GDM1 (cell line): ENCODE measurements around the gene GNAZ.

Experiments
- DNase-seq: peaks from one replicate; lab custom pipeline; 2025; lab: John Stamatoyannopoulos, UW

The GNAZ gene

DNA sequence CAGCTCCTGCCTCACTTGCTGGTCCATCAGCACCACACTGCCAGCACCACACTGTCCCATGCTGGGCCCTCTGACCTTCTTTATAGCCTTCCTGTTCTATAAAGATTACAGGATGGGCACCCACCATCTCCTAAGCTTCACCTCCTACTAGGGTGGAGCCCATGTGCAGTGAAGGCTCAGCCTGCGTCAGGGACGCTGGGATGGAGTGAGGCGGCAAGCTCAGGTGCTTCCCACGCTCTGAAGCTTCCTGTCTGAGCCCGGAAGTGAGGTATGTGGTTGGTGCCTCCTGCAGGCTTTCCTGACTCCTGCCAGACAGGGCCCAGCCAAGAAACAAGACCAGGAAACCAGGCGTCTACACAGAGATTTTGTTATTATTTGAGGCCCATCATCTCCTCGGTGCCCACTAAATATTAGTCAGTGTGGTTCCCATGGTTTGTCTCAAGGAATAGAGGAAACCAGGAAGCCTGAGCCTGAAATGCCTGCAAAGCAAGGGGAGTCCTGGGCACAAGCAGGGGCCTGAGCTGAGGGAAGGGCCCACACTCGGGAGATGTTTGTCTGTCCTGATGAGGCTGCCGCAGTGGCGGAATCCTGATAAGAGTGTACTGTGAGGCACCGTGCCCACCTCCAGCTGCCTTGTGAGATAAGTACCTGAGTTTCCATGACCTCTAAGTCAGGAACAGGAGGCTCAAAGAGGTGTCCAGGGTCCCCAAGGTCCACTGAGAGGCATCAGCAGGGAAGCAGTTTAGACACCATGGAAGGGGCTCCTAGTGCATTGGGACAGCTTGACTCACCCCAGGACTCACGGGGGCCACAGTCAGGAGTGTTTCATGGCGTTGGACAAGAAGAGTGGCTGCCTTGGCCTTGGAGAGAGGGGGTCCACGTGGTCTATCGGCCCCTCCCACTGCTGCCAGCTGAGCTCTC is 49.4 kb downstream of the GNAZ start:
- no peak for DNase-seq

DNA sequence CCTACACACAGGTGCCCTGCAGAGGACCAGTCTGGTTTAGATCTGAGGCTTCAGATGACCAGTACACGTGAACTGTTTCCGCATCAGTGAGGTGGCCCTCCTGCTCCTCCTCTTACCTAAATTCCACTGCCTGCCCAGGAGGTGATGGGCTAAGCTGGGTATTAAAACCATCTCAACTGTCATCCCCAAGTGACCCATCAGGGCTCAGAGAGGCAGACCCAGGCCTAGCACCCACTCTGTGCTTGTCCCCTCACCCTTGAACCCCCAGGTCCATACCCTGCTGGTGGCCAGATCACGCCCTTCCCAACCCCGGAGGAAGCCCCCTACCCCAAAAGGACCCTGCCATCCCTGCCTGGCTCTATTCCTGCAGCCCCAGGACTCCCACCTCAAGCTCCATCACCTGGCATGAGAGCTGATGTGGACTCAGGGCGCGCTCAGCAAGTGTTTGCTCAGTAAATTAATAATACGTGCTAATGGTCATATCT is 50.1 kb downstream of the GNAZ start:
- no peak for DNase-seq

DNA sequence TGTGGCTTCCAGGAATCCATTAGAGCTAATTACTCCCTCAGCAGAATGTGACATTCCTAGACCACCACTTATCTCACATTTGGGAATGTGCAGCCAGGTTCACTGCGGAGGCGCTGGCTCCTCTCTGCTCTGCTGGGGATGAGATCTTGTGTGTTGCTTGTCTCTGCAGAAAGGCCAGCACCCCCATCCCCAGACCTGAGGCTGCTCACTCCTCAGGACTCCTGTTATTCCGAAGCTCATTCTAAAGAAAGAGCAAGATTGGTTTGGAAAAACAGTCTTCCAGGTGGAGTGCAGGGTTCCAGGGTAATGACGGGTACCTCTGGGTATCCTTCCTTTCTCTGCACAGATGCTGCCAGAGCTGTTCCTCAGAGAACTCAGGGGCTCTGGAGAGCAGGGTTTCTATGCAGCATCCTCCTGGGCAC is 50.7 kb downstream of the GNAZ start:
- no peak for DNase-seq

GRCh38 chr22:23121424-23121823 is 51.1 kb downstream of the GNAZ start:
- no peak for DNase-seq

DNA sequence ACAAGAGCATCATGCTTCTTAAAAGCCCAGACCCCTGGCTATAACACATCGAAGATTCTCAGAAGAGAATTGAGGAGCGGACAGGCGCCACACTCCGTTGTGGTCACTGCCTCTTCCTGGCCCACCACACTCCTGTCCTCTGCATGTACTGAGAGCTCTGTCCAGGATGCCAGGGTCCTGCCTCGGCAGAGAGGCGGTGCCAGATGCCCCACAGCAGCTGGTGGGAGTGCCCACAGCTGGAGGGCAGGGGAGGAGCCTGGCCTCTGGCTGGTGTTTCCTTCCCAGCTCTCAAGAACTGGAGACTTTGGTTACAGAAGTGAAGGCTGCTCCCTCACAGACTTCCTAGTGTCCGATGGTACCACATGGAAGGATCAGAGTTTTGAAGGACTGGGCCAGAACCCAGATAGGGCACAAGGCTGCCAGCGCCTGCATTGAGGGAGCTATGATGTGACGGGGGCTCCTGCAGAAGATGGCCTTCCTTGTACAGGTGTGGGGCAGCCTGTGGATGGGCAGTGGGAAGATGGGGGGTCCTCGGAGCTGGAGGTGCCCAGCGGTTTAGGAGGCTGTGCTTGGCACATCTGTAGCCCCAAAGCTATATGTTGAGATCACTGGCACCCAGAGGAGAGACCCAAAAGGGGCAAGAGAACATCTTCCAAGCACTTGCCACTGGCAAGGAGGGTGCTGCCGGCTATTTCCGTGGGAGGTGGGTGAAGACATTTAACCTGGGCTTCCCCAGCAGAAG is 52.1 kb downstream of the GNAZ start:
- DNase-seq: no peak

DNA sequence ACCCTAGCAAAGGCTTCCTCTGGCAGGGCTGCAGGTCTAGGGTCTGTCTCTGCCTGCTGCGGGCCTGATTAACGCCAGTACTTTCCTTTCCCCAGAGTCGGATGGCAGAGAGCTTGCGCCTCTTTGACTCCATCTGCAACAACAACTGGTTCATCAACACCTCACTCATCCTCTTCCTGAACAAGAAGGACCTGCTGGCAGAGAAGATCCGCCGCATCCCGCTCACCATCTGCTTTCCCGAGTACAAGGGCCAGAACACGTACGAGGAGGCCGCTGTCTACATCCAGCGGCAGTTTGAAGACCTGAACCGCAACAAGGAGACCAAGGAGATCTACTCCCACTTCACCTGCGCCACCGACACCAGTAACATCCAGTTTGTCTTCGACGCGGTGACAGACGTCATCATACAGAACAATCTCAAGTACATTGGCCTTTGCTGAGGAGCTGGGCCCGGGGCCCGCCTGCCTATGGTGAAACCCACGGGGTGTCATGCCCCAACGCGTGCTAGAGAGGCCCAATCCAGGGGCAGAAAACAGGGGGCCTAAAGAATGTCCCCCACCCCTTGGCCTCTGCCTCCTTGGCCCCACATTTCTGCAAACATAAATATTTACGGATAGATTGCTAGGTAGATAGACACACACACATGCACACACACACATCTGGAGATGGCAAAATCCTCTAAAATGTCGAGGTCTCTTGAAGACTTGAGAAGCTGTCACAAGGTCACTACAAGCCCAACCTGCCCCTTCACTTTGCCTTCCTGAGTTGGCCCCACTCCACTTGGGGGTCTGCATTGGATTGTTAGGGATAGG is 52.9 kb downstream of the GNAZ start:
- no peak for DNase-seq

DNA sequence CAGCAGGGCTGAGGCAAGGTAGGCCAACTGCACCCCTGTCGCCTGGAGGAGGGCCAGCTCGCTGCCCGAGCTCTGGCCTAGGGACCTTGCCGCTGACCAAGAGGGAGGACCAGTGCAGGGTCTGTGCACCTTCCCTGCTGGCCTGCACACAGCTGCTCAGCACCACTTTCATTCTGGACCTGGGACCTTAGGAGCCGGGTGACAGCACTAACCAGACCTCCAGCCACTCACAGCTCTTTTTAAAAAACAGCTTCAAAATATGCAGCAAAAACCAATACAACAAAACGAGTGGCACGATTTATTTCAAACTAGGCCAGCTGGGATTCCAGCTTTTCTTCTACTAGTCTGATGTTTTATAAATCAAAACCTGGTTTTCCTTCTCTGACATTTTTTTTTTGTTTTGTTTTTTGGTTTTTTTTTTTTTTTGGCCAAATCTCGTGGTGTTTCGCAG is 53.5 kb downstream of the GNAZ start:
- DNase-seq: no peak

- DNase-seq: no peak
Measured at GRCh38 chr22:23124611-23125511, 54.5 kb downstream of the GNAZ start.

DNA sequence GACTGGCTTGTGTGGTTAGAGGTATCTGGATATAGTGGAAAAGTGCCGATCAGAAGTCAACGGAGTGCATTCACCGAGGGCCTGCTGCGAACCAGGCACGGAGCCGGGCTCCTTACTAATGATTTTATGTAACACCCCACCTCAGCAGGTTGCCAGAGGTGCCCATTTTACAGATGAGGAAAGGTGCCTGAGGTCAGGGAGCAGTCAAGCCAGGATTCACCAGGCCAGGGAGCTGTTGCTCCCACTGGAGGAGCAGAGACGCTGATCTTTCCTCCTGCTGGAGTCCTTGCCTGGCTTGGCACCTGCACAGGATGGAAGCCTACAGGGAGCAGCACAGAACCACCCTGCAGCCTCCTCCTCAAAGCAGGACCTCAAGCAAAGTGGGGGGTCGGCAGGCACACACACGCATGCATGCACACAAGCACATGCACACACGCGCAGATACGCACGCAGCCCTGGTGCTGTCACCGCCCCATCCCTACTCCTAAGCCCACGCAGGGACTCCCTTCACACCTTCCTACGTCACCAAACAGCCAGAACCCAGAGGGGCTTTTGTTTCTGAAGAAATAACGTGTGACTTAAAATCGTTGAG is 55.3 kb downstream of the GNAZ start:
- no peak for DNase-seq

DNA sequence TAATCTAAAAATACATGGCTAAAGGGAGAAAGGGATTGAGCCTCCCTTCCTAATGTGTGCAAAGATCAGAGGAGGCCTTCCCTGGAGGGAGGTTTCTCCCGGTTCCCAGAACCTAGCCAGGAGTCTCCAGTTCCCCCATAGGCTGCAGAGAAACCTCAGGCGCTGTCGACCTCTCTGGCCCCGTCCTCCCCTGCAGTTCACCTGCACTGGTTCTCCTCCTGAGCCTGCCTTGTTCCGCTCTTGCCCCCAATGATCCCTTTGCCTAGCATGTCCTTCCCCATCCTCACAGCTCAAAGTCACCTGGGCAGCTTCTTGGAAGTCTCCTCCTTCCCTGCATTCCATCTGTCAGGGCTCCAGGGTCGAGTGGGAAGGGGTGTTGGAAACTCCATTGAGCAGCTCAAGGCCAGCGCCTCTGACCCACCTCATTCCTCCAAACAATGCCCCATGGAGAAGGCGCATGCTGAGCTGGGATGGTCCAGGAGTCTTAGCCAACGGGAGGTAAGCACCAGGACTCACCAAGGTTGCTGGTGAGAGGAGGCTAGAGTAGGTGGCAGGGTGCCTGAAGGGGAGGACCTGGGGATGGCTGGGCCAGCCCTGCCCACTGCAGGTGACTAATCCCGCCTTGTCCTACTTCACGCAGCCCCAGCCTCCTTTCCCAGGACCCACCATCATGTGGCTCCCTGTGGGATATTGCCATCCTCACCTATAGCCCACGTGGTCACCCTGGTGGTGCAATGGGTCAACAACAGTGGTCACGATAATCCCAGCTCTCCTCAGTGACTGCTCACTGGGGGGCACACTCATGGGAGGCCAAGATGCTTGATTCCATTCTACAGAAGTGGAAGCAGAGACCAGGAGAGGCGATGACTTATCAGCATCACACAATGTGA is 56.1 kb downstream of the GNAZ start:
- no peak for DNase-seq

DNA sequence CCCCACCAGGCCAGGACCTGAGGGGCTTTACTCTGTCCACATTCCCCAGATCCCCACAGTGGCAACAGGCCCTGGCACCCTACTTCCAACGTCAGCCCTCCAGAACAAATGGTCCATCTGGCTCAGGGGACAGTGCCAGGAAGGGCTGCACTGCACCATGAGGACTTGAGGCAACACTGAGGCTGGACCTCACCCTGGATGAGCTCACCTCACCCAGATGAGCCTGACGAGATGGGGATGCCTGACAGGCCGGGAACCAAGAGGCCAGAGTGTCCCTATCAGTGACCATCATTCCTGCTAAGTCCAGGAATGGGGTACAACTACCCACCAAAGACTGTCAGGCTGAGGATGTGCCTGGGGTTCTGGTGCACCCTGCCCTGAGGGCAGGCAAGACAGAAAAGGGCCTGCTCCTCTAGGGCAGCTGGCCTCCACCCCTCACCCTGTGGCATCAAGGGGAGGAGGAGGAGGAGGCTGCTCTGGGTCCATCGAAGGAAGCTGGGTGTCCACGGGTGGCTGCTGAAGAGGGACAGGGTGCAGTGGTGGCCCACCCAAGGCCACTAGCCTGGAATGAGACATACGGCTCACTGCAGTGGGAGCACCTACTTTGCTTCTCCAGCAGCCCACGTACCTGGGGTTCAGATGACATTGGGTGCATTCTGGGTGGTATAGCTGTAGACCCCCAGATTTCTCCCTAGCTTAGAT is 56.9 kb downstream of the GNAZ start:
- DNase-seq: no peak

GRCh38 chr22:23127788-23128187 is 57.5 kb downstream of the GNAZ start:
- no peak for DNase-seq

DNA sequence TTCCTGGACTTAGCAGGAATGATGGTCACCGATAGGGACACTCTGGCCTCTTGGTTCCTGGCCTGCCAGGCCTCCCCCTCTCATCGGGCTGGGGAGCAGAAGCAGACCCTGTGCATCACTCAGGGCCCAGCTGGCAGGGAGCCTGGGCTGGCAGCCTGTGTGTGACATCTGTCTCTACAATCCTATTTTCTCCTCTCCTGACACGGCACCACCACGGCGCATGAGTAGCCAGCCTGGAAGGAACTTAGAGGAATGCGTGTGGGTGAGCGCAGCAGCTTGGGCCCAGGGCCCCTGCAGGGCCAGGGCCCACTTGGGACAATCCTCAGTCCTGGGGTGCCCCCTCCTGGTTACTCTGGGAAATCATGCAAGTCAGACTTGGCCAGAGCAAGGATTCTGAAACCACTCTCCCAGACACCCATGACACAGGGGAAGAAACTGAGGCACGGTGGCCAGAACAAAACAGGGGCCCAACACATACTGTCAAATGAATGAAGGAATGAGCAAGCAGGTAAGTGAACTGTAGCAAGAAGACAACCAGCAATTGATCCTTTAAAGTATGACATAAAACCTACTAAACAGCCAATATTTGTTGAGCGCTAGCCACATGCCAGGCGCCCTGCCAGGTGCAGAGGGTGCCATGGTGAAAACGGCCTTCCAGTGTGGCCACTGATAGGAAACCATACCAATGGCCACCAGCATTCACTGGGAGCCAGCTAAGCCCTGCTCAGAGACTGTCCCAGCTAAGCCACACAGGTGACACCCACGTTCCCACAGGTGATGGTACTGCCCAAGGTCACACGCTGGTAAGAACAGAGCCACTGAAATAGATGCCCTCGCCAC is 58.2 kb downstream of the GNAZ start:
- peak; percentile 46 for DNase-seq

DNA sequence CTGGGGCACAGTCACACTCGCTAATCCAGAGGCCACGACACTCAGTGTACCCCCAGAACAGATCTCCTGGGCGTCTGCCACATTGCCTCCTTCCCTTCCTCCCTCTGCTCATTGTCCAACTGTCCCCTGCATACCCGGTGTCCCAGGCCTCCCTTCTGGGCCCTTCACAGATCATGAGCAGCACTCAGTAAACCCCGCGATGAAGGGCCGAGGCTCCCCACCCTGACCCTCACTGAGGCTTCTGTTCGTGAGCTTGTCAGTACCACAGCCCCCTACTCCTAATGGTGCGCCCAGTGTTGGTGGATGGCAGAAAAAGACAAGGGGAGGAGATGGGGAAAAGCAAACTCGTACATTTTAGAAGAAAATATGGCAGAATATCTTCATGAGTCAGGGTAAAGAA is 58.8 kb downstream of the GNAZ start:
- DNase-seq: no peak

DNA sequence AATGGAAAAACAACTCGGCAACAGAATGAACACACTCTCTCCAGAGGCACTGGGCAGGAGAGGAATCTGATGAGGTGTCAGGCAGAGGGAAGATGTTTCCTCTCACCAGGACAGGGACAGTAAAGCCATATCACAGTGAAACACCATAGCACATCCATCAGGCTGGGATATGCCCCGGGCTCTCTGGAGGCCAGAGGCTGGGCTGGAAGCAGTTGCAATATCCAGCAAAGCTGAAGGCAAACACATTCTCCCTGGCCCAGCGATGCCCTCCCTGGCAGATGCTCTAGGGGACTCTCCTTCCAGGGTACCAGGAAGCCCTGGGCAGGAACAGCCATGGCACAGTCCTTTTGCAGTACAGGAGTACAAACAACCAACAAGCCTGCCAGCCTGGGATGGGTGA is 60.4 kb downstream of the GNAZ start:
- no peak for DNase-seq

GRCh38 chr22:23131931-23132330 is 61.6 kb downstream of the GNAZ start:
- DNase-seq: no peak

DNA sequence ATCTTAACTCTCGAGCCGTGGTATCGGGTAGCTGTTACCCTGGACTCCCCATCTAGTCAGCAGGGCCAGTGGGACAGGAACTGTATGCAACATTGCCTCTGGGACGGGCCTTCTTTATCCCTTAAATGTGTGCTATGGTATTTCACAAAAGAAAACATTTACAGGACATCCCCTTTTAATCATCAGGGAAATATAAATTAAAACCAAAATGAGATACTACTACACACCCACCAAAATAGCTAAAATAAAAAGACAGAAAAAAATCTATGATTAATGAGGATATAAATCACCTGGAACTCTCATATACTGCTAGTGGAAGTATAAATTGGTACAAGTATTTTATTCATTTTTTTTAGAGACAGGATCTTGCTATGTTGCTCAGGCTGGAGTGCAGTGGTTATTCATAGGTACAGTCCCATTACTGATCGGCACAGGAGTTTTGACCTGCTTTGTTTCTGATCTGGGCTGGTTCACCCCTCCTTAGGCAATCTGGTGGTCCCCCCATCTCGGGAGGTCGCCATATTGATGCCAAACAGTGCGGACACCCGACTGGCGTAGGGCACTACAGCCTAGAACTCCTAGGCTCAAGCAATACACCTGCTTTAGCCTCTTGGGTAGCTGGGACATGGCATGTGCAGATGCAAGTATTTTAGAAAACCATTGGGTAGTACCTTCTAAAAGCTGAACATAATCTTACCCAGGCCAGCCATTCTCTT is 62.2 kb downstream of the GNAZ start:
- no peak for DNase-seq
